Ishikawa (cell line): ENCODE data around the gene TRIM62.

Source experiments
- CEBPB ChIP-seq: IDR thresholded peaks from 2 replicates; pipeline ENCODE4 v1.6.1; 2012
- CREB1 ChIP-seq: IDR thresholded peaks from 2 replicates; pipeline ENCODE4 v1.6.1; 2012; ENCODE audit warnings: low read depth
- EGR1 ChIP-seq: IDR thresholded peaks from 2 replicates; pipeline ENCODE4 v1.6.1; 2012
- EP300 ChIP-seq: IDR thresholded peaks from 2 replicates; pipeline ENCODE4 v1.6.1; 2012; ENCODE audit warnings: borderline replicate concordance
- FOXM1 ChIP-seq: IDR thresholded peaks from 2 replicates; pipeline ENCODE4 v1.6.1; 2012; ENCODE audit warnings: low read depth, borderline replicate concordance
- NFIC ChIP-seq: IDR thresholded peaks from 2 replicates; pipeline ENCODE4 v1.6.1; 2012
- RAD21 ChIP-seq: IDR thresholded peaks from 2 replicates; pipeline ENCODE4 v1.6.1; 2012; ENCODE audit warnings: low read depth
- TAF1 ChIP-seq: IDR thresholded peaks from 2 replicates; pipeline ENCODE4 v1.6.1; 2012; ENCODE audit warnings: low read depth, mild to moderate bottlenecking
- TCF12 ChIP-seq: IDR thresholded peaks from 2 replicates; pipeline ENCODE4 v1.6.1; 2012; ENCODE audit warnings: low read depth
- TEAD4 ChIP-seq: IDR thresholded peaks from 2 replicates; pipeline ENCODE4 v1.6.1; 2012
- USF1 ChIP-seq: IDR thresholded peaks from 2 replicates; pipeline ENCODE4 v1.6.1; 2012
- YY1 ChIP-seq: IDR thresholded peaks from 2 replicates; pipeline ENCODE4 v1.6.1; 2012; ENCODE audit warnings: low read depth
- ZBTB7A ChIP-seq: IDR thresholded peaks from 2 replicates; pipeline ENCODE4 v1.6.1; 2012; ENCODE audit warnings: low read depth
- TF ChIP-seq, protein P1 (sequence below): IDR thresholded peaks from 2 replicates; pipeline ENCODE4 v1.6.1; 2012; ENCODE audit warnings: low read depth, mild to moderate bottlenecking
- TF ChIP-seq, protein P2 (sequence below): IDR thresholded peaks from 2 replicates; pipeline ENCODE4 v1.6.1; 2012

Gene TRIM62

GRCh38 chr1:33119050-33119449 is 62.8 kb downstream of the TRIM62 start:
- TF ChIP-seq NFIC (no peak), TCF12 (no peak), RAD21 (no peak), CREB1 (no peak)

- TF ChIP-seq YY1 (no peak), TCF12 (no peak), TAF1 (no peak), EGR1 (no peak), CEBPB (no peak), USF1 (no peak), EP300 (no peak), FOXM1 (no peak), CREB1 (no peak), NFIC (no peak), TEAD4 (no peak), RAD21 (no peak), ZBTB7A (no peak)
- TF ChIP-seq, protein P1, sequence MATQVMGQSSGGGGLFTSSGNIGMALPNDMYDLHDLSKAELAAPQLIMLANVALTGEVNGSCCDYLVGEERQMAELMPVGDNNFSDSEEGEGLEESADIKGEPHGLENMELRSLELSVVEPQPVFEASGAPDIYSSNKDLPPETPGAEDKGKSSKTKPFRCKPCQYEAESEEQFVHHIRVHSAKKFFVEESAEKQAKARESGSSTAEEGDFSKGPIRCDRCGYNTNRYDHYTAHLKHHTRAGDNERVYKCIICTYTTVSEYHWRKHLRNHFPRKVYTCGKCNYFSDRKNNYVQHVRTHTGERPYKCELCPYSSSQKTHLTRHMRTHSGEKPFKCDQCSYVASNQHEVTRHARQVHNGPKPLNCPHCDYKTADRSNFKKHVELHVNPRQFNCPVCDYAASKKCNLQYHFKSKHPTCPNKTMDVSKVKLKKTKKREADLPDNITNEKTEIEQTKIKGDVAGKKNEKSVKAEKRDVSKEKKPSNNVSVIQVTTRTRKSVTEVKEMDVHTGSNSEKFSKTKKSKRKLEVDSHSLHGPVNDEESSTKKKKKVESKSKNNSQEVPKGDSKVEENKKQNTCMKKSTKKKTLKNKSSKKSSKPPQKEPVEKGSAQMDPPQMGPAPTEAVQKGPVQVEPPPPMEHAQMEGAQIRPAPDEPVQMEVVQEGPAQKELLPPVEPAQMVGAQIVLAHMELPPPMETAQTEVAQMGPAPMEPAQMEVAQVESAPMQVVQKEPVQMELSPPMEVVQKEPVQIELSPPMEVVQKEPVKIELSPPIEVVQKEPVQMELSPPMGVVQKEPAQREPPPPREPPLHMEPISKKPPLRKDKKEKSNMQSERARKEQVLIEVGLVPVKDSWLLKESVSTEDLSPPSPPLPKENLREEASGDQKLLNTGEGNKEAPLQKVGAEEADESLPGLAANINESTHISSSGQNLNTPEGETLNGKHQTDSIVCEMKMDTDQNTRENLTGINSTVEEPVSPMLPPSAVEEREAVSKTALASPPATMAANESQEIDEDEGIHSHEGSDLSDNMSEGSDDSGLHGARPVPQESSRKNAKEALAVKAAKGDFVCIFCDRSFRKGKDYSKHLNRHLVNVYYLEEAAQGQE: no peak
- TF ChIP-seq, protein P2, sequence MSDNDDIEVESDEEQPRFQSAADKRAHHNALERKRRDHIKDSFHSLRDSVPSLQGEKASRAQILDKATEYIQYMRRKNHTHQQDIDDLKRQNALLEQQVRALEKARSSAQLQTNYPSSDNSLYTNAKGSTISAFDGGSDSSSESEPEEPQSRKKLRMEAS: no peak
Measured at GRCh38 chr1:33118274-33118673, 63.6 kb downstream of the TRIM62 start.

DNA sequence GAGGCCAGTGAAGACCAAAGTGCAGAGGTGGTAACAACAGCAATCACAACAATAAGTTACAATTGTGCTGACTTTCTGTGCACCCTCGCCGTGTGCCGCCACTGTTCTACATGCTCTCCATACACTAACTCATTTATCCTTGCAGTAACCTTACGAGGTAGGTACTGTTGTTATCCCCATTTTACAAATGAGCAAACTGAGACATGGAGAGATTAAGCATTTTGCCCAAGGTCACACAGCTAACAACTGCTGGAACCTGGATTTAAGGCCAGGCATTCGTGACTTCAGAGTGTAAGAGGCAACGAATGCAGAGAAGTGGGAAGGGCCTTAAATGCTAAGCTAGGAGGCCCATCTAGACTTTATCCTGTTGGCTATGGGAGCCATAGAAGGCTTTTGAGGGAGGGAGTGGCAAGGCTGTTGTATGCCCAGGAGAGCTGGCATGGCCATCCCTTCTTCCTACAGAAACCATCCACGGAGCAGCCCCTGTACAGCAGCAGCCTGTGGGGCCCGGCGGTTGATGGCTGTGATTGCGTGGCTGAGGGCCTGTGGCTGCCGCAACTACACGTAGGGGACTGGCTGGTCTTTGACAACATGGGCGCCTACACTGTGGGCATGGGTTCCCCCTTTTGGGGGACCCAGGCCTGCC is 64.3 kb downstream of the TRIM62 start:
- TF ChIP-seq EGR1 (no peak), NFIC (no peak), YY1 (no peak)

GRCh38 chr1:33111965-33112364 is 69.9 kb downstream of the TRIM62 start:
- no peak for TF ChIP-seq TAF1
- TF ChIP-seq RAD21: peak; percentile 52

- TF ChIP-seq, protein P1: no peak
- no peak for TF ChIP-seq ZBTB7A
- no peak for TF ChIP-seq USF1
- no peak for TF ChIP-seq CREB1
- no peak for TF ChIP-seq RAD21
- TF ChIP-seq EP300: no peak
- TF ChIP-seq TCF12: no peak
- no peak for TF ChIP-seq TAF1
- TF ChIP-seq YY1: no peak
- no peak for TF ChIP-seq TEAD4
Measured at GRCh38 chr1:33110477-33110876, 71.4 kb downstream of the TRIM62 start.

DNA sequence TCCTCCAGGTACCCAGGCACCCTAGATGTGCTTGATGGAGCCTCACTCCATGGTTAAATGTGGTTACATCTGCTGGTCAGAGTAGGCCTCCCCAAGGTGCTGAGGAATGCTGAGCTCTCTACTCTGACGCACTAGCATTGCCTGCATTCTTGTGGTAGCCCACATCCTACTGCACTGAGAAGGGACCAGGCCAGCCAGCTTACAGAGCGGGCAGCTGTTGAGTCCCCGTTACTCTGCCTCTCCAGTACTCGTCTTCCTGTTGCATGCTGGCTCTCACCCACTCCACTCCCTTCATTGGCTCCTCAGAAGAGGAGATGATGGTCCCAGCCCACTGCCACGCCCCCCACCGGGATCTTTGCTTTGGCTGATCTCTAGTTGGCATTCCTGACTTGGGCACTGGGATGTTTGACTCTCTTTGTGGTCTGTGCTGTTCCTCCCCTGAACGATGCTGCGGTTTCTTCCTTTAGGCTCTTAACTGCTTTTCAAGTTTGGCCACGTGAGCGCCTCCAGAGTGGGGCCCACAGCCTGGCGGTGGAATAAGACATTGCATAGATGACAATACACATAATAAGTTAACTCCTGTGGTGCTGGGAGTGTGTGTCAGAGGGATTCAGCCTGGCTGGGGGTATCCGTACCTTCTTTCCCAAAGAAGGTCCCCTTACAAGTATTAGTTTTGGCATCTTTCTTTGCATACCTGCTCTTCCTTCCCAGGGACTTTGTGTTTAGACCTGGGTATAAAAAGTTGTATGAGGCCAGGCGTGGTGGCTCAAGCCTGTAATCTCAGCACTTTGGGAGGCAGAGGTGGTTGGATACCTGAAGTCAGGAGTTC is 82.3 kb downstream of the TRIM62 start:
- TF ChIP-seq EGR1 (no peak), TEAD4 (0 out of 2 replicates have a peak, but pooled peaks have one; percentile 20)

- TF ChIP-seq YY1: no peak
- TF ChIP-seq TEAD4: no peak
- no peak for TF ChIP-seq TCF12
- TF ChIP-seq EP300: no peak
- no peak for TF ChIP-seq FOXM1
- TF ChIP-seq EGR1: no peak
- no peak for TF ChIP-seq RAD21
- TF ChIP-seq, protein P2: no peak
- no peak for TF ChIP-seq ZBTB7A
- TF ChIP-seq USF1: no peak
- no peak for TF ChIP-seq CREB1
- TF ChIP-seq, protein P1: no peak
- TF ChIP-seq TAF1: no peak
- no peak for TF ChIP-seq NFIC
Measured at GRCh38 chr1:33098371-33098770, 83.5 kb downstream of the TRIM62 start.
